ENCODE data around the gene LMBR1.

DNA sequence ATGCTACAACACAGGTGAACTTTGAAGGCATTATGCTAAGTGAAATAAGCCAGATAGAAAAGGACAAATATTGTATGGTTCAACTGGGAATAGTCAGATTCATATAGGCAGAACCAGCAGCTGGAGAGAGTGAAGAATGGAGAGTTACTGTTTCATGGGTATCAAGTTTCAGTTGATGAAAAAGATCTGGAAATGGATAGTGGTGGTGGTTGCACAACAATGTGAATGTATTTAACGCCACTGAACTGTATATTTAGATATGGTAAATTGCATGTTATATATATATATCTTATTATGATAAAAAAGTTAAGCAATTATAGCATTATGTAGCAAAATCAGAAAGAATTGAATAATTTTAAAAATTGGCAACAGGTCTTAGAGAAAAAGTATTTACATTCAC is 3.9 kb downstream of the LMBR1 start:
- TF ChIP-seq, protein P1, sequence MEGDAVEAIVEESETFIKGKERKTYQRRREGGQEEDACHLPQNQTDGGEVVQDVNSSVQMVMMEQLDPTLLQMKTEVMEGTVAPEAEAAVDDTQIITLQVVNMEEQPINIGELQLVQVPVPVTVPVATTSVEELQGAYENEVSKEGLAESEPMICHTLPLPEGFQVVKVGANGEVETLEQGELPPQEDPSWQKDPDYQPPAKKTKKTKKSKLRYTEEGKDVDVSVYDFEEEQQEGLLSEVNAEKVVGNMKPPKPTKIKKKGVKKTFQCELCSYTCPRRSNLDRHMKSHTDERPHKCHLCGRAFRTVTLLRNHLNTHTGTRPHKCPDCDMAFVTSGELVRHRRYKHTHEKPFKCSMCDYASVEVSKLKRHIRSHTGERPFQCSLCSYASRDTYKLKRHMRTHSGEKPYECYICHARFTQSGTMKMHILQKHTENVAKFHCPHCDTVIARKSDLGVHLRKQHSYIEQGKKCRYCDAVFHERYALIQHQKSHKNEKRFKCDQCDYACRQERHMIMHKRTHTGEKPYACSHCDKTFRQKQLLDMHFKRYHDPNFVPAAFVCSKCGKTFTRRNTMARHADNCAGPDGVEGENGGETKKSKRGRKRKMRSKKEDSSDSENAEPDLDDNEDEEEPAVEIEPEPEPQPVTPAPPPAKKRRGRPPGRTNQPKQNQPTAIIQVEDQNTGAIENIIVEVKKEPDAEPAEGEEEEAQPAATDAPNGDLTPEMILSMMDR (IDR thresholded peaks at IDR 0.05) = no peak
- no peak for TF ChIP-seq POLR2A (IDR thresholded peaks at IDR 0.05)

Measured in testis (tissue), 2 donors.